A549 treated with ZK216348 at 1 μM for 4 hours (cell line): ENCODE measurements around the gene CFAP52. TPM values are rescaled to one million over a fixed set of nuclear protein-coding genes. Genes with fewer than 3 reads are reported as not detected.

Experiments used
- total RNA-seq: library from RNA; stranded (reverse); fragments of 200-300 nt; extraction: Qiagen RNA extraction; gene quantifications from 5 replicates; pipeline ENCODE4 v1.2.3, GENCODE V29; 2022; ENCODE audit warnings: low read depth

The CFAP52 gene, protein sequence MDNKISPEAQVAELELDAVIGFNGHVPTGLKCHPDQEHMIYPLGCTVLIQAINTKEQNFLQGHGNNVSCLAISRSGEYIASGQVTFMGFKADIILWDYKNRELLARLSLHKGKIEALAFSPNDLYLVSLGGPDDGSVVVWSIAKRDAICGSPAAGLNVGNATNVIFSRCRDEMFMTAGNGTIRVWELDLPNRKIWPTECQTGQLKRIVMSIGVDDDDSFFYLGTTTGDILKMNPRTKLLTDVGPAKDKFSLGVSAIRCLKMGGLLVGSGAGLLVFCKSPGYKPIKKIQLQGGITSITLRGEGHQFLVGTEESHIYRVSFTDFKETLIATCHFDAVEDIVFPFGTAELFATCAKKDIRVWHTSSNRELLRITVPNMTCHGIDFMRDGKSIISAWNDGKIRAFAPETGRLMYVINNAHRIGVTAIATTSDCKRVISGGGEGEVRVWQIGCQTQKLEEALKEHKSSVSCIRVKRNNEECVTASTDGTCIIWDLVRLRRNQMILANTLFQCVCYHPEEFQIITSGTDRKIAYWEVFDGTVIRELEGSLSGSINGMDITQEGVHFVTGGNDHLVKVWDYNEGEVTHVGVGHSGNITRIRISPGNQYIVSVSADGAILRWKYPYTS
- not detected in 5 replicates for total RNA-seq

DNA sequence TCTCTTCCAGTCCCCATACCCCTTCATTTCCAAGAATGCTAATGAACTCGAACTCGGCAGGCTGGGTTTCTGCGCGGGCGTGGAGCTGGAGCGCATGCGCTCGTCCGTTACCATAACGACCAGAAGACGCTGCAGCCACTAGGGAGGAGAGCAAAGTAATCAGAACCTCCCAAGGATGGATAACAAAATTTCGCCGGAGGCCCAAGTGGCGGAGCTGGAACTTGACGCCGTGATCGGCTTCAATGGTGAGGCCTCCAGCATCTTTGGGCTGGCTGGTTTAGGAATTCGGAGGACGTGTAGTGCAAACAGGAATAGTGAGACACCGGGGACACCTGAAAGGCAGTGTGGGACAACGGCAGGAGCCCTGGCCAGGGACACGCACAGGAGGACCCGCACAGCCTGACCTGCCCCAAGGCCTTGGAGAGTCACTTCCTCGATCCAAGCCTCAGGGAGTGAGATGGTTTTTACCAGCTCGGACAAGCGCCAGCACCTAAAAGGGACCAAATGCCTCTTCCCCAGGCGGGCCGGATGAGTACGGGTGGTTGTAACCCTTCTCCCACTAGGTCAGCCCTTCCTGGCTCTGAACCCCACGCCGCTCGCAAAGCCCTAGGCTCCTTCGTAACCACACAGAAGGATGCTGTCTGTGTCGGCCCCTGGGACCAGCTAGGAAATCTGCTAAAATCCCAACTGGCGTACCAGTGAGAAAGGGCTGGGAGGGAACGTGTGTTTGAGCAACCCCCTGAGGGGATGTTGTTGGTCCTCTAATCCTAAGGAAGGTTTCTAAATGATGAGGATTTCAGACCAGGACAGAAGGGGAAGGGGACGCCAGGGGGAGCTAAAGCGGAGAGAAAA is at the start of gene CFAP52:
Gene CFAP52, plus strand, starts transcription at position 122 of the 852 bp plus-strand sequence. Its CDS starts 54 bp downstream, at position 176.

DNA sequence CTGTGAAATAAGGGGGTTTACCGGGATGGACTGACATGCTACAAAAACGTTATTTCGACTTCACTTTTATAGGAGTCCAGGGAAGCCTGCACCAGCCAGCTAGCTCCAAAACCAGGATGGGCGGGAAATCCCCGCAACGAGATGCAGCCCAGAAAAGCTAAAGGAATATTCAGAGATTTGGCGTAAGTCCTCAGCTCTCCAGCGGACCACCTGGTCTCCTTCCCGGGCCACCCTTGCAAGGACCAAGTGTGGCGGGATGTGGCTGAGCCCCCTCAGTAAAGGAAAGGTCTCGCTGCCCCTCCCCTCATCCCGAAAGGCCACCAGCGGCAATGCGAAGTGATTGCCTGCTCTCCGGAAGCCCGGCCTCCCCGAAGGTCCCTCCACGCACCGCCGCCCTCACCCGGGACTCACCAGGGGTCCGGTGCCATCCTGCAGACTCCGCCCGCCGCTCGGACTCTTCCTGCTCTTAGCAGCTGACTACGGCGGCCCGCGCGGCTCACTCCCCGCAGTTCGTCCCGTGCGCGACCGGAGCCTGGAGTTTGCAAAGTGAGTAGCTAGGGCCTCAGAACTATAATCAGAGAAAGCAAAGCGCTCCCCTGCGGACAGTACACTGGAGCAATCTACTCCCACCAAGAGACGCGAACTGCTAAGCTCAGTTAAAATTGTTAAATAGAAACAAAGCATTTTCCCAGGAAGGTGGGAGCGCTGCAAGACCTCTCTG is 901 bp upstream of the CFAP52 start, which contains the start of gene STX8:
Gene STX8, minus strand, starts transcription at position 440 of the 721 bp plus-strand sequence. Its CDS starts 12 bp downstream, at position 428.

GRCh38 chr17:9644910-9645751 is 68.7 kb downstream of the CFAP52 start, which contains the start of gene USP43:
Gene USP43 (plus strand): TSS chr17:9645517. CDS start chr17:9645633, 116 bp downstream.

Other genes starting within 250 kb of the CFAP52 start
- gene STX8, start 822 bp upstream of the CFAP52 start, total RNA-seq, result 59.4 to 118 TPM (median 60.9 TPM) in 5 replicates
- gene USP43, start 68.9 kb downstream of the CFAP52 start, total RNA-seq, result 3.7 to 5.0 TPM (median 4.0 TPM) in 5 replicates
- gene DHRS7C, start 214.9 kb downstream of the CFAP52 start, total RNA-seq, result not detected in 5 replicates
- gene GSG1L2, start 245.4 kb downstream of the CFAP52 start, total RNA-seq, result not detected in 5 replicates
- gene GLP2R, start 249.3 kb downstream of the CFAP52 start, total RNA-seq, result 6.4 to 16.6 TPM (median 10.3 TPM) in 5 replicates